Measurements from ENCODE around the gene SND1.

GRCh38 chr7:127792528-127793342, 140.7 kb downstream of the SND1 start:
- TF ChIP-seq CTCF (IDR thresholded peaks at IDR 0.05) (peak; percentile 68), EZH2 (IDR thresholded peaks at IDR 0.05; ENCODE audit: borderline replicate concordance, insufficient read depth, low read depth, low read length, poor library complexity, severe bottlenecking) (no peak)

Data from B cell (primary cell).